Glutamatergic neuron (in vitro differentiated cells): Measurements from ENCODE around the gene BTBD2. TPM values are rescaled to one million over a fixed set of nuclear protein-coding genes. Genes with fewer than 3 reads are reported as not detected.

Source experiments
- DNase-seq: peaks from one replicate; pipeline ENCODE4 v3.0.0; 2022
- H3K27ac Mint-ChIP-seq: one replicate; pipeline ENCODE4 v1.8.0; 2020; ENCODE audit warnings: mild to moderate bottlenecking, mixed read lengths, inconsistent platforms; ENCODE audit not compliant: unreplicated experiment
- H3K27me3 Mint-ChIP-seq: one replicate; pipeline ENCODE4 v1.8.0; 2020; ENCODE audit warnings: mild to moderate bottlenecking, moderate library complexity, mixed read lengths, inconsistent platforms; ENCODE audit not compliant: unreplicated experiment
- H3K36me3 Mint-ChIP-seq: one replicate; pipeline ENCODE4 v1.8.0; 2020; ENCODE audit warnings: mild to moderate bottlenecking, mixed read lengths, inconsistent platforms; ENCODE audit not compliant: unreplicated experiment
- H3K4me1 Mint-ChIP-seq: one replicate; pipeline ENCODE4 v1.8.0; 2020; ENCODE audit warnings: mild to moderate bottlenecking, low read depth, mixed read lengths, inconsistent platforms; ENCODE audit not compliant: unreplicated experiment
- H3K4me3 Mint-ChIP-seq: one replicate; pipeline ENCODE4 v1.8.0; 2020; ENCODE audit warnings: mild to moderate bottlenecking, mixed read lengths, inconsistent platforms; ENCODE audit not compliant: unreplicated experiment
- H3K9me3 Mint-ChIP-seq: one replicate; pipeline ENCODE4 v1.8.0; 2020; ENCODE audit warnings: mild to moderate bottlenecking, moderate library complexity, mixed read lengths, inconsistent platforms; ENCODE audit not compliant: unreplicated experiment
- total RNA-seq: library from RNA; stranded (reverse); fragmentation: NEBNext Ultra II Directional; extraction: Animal tissue kit (Norgen Biotek cat#: 25700); gene quantifications from one replicate; pipeline ENCODE4 v1.2.1, GENCODE V29; 2021; ENCODE audit not compliant: unreplicated experiment
- TF ChIP-seq, protein P1 (sequence below): fragments of 200-600 bp; sonication (generic); IDR thresholded peaks from one replicate; pipeline ENCODE4 v1.5.0; 2021; ENCODE audit not compliant: partially characterized antibody, unreplicated experiment

The BTBD2 gene
- total RNA-seq, 1 donor from 2014 or later, result 70.4 TPM

DNA sequence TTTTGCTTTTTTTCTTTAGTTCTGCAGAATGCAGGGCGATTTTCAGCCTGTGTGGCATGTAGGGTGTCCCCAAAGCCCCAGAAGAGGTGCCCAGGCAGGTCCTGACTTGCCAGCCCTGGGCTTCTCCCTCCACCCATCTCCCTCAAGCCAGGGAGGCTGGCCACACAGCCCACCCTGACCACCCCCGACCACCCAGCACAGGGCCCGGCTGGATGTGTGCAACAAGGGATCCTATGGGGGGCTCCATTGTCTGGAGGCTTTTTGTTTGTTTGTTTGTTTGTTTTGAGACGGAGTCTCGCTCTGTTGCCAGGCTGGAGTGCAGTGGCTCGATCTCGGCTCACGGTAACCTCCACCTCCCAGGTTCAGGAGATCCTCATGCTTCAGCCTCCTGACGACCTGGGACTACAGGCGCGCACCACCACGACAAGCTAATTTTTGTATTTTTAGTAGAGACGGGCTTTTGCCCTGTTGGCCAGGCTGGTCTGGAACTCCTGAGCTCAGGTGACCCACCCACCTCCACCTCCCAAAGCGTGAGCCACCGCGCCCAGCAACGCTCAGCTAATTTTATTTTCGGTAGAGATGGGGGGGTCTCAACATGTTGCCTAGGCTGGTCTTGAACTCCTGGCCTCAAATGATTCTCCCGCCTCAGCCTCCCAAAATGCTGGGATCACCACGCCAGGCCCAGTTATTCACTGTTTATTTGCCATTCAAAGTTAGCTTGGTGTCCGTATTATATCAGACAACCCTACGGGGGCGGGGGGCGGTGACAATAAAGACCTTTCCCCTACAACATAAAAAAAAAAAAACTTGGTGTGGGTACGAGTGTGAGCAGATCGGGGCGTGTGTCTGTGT is 43.3 kb upstream of the BTBD2 start:
- Mint-ChIP-seq H3K36me3 (no peaks in the 10 kb centered on the region), H3K4me1 (peaks cover 8% of the 10 kb centered on the region), H3K27ac (peak overlapping the region; percentile 48), H3K9me3 (peaks cover 6% of the 10 kb centered on the region), H3K27me3 (peaks cover 15% of the 10 kb centered on the region), H3K4me3 (no peak overlapping the region)
- DNase-seq, result no peak
- TF ChIP-seq, protein P1, sequence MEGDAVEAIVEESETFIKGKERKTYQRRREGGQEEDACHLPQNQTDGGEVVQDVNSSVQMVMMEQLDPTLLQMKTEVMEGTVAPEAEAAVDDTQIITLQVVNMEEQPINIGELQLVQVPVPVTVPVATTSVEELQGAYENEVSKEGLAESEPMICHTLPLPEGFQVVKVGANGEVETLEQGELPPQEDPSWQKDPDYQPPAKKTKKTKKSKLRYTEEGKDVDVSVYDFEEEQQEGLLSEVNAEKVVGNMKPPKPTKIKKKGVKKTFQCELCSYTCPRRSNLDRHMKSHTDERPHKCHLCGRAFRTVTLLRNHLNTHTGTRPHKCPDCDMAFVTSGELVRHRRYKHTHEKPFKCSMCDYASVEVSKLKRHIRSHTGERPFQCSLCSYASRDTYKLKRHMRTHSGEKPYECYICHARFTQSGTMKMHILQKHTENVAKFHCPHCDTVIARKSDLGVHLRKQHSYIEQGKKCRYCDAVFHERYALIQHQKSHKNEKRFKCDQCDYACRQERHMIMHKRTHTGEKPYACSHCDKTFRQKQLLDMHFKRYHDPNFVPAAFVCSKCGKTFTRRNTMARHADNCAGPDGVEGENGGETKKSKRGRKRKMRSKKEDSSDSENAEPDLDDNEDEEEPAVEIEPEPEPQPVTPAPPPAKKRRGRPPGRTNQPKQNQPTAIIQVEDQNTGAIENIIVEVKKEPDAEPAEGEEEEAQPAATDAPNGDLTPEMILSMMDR, result no peak

GRCh38 chr19:2057484-2058469 is 42.3 kb upstream of the BTBD2 start:
- Mint-ChIP-seq H3K27ac (no peak overlapping the region), H3K4me1 (peaks cover 8% of the 10 kb centered on the region), H3K9me3 (peaks cover 5% of the 10 kb centered on the region), H3K36me3 (no peaks in the 10 kb centered on the region), H3K27me3 (peaks cover 15% of the 10 kb centered on the region), H3K4me3 (no peak overlapping the region)
- TF ChIP-seq, protein P1, result no peak
- DNase-seq, result no peak

DNA sequence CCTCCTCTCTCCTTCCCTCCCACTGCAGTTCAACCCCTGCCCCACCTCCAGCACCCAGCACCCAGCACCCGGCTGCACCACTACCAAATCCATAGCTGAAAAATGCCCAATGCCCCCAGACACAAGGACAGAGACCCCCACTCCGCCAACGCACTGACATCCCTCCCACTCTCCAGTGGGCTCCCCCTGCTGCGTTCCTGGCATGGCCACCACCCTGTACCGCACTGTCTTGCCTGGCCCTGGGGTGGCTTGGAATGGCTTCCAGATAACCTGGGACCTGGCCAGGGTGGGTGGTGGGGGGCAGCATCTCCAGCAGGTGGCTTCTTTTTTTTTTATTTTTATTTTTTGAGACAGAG is 41.3 kb upstream of the BTBD2 start:
- Mint-ChIP-seq H3K27me3 (peaks cover 12% of the 10 kb centered on the region), H3K9me3 (peaks cover 2% of the 10 kb centered on the region), H3K36me3 (no peaks in the 10 kb centered on the region), H3K27ac (no peak overlapping the region), H3K4me1 (peaks cover 8% of the 10 kb centered on the region), H3K4me3 (no peak overlapping the region)
- TF ChIP-seq, protein P1, result no peak
- DNase-seq, result no peak

GRCh38 chr19:2055931-2056836 is 40.7 kb upstream of the BTBD2 start:
- H3K27ac Mint-ChIP-seq, result no peak overlapping the region
- peaks cover 12% of the 10 kb centered on the region for H3K27me3 Mint-ChIP-seq
- peaks cover 2% of the 10 kb centered on the region for H3K9me3 Mint-ChIP-seq
- TF ChIP-seq, protein P1, result no peak
- H3K4me3 Mint-ChIP-seq, result no peak overlapping the region
- DNase-seq, result no peak
- H3K4me1 Mint-ChIP-seq, result peaks cover 8% of the 10 kb centered on the region
- no peaks in the 10 kb centered on the region for H3K36me3 Mint-ChIP-seq
